GM18907 (cell line): ENCODE data around the gene KANTR.

Source experiments
- ATAC-seq: cut with Tn5 transposase; IDR thresholded peaks from one replicate; pipeline ENCODE4 v1.9.1; 2021; ENCODE audit warnings: mild to moderate bottlenecking, moderate library complexity; ENCODE audit not compliant: unreplicated experiment

KANTR gene

DNA sequence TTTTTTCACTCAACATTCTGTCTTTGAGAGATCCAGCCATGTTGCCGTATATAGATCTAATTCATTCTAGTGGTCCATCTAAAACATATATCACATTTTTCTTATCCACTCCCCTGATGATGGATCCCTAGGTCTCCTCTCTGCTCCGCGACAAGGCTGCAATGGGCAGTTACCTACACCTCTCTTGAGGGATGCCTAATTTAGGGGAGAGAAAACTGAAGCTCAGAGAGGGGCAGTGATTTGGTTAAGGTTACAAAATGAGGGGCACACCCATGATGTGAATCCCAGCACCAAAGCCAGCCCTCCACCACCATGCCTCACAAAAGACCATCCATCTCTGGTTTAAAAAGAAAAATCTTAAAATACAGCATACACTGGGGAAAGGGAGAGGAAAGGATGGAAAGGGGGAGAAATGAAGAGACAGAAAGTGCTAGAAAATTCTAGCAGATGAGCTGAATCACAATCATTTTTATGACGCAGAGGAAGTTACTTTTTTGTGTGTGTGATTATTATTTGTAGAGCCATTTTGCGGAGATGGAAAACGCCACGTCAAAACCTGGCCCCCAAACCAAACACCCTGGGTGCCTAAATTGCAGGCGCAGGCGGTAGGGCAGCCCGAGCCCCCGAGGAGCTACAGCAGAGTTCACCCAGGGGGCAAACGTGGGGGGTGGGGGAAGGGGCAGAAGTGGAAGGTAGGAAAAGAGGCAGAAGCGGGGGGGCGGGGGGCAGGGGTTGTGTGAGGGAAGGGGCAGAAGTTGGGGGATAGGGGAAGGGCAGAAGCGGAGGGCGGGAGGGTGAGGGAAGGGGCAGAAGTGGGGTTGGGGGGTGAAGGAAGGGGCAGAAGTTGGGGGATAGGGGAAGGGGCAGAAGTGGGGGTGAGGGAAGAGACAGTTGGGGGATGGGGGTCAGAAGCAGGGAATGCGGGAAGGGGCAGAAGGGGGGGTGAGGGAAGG, 13.0 kb upstream of the KANTR start:
- ATAC-seq = no peak

GRCh38 chrX:53081925-53082772, 11.8 kb upstream of the KANTR start, which contains the start of gene TSPYL2:
TSS of gene TSPYL2 (plus strand) at chrX:53082367. CDS start at chrX:53082499, 132 bp downstream.
- peak; percentile 92 for ATAC-seq

DNA sequence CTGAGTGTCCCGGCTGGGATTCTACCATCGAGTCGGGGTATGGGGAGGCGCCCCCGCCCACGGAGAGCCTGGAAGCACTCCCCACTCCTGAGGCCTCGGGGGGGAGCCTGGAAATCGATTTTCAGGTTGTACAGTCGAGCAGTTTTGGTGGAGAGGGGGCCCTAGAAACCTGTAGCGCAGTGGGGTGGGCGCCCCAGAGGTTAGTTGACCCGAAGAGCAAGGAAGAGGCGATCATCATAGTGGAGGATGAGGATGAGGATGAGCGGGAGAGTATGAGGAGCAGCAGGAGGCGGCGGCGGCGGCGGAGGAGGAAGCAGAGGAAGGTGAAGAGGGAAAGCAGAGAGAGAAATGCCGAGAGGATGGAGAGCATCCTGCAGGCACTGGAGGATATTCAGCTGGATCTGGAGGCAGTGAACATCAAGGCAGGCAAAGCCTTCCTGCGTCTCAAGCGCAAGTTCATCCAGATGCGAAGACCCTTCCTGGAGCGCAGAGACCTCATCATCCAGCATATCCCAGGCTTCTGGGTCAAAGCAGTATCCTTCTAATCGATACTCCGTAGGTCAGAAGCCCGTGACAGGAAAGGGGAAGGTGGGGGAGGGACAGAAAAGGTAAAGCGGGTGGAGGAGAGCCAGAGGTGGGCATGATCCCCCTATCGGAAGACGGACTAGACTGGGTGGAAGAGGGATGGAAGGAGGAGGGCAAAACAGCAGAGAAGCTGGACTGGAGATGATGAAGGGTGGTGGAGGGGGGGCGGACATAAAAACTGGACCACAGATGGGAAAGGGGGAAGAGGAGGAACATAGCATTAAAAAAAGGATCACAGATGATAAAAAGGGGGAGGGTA, 10.9 kb upstream of the KANTR start:
- ATAC-seq = no peak

- ATAC-seq = no peak
Measured at GRCh38 chrX:53084043-53084570, 9.8 kb upstream of the KANTR start.

- ATAC-seq = no peak
Measured at GRCh38 chrX:53084863-53085262, 9.1 kb upstream of the KANTR start.

DNA sequence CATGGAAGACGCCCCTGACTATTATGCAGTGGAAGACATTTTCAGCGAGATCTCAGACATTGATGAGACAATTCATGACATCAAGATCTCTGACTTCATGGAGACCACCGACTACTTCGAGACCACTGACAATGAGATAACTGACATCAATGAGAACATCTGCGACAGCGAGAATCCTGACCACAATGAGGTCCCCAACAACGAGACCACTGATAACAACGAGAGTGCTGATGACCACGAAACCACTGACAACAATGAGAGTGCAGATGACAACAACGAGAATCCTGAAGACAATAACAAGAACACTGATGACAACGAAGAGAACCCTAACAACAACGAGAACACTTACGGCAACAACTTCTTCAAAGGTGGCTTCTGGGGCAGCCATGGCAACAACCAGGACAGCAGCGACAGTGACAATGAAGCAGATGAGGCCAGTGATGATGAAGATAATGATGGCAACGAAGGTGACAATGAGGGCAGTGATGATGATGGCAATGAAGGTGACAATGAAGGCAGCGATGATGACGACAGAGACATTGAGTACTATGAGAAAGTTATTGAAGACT, 8.2 kb upstream of the KANTR start:
- ATAC-seq = no peak

DNA sequence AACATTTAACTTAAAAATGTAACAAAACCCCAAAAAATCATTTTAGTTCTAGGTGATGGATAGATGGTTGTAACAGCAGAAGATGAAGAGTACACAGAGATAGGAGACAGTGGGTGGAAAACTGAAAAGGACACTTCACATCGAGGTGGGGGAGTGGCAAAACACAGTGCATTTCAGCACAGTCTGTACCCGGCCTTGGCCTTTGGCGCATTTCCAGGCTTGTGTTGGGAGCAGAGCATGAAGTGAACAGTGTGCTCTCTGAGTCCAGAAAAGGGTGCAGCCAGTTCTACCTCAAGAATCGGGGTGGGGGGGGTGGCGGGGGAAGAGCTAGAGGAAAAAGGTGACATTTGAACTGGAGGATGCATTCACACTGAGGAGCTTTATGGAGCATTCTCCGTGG, 7.5 kb upstream of the KANTR start:
- no peak for ATAC-seq

DNA sequence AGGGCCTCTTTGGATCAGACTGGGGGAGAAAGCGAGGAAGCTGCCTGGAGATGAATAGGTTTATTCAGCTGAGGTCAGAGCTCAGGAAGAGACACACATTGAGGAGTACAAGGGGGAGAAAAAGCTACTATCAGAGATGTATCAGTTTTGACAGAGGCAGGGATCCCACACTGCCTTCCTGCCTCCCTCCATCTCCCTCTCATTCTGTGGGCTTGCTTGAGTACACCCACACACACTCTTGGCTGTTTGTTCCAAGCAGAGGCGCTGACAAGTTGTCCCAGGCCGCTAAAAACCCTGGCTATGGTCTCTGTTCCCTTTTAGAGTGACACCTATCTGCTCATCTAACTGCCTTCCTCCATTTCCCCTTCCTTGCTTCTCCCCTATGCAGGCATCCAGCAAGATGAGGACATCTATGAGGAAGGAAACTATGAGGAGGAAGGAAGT, 6.5 kb upstream of the KANTR start:
- no peak for ATAC-seq

DNA sequence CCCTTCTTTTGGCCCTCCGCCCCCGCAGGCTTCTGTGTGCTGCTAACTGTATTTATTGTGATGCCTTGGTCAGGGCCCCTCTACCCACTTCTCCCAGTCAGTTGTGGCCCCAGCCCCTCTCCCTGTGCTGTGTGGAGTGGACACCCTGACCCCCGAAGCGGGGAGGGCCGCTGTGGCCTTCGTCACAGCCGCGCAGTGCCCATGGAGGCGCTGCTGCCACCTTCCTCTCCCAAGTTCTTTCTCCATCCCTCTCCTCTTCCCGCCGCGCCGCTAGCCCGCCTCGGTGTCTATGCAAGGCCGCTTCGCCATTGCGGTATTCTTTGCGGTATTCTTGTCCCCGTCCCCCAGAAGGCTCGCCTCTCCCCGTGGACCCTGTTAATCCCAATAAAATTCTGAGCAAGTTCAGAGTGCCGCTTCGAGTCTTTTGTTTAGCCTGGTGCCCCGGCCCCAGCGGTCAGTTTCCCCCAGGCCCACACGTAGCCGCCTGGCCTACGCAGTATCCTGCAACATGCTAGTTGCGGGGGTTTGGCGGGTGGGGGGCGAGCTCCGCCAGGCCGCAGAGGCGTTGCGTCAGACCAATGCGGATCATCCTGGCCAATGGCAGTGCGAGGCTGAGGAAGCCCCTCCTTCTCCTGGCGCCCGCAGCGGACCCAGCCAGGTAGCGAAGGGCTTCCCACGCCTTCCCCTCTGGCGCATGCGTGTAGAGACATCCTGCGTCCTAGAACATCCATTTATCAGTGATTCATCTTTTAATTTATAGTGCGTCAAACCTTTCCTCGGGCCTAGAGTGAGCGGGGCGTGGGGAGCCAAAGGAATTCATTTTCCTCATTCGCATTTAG, 5.6 kb upstream of the KANTR start:
- peak; percentile 47 for ATAC-seq

DNA sequence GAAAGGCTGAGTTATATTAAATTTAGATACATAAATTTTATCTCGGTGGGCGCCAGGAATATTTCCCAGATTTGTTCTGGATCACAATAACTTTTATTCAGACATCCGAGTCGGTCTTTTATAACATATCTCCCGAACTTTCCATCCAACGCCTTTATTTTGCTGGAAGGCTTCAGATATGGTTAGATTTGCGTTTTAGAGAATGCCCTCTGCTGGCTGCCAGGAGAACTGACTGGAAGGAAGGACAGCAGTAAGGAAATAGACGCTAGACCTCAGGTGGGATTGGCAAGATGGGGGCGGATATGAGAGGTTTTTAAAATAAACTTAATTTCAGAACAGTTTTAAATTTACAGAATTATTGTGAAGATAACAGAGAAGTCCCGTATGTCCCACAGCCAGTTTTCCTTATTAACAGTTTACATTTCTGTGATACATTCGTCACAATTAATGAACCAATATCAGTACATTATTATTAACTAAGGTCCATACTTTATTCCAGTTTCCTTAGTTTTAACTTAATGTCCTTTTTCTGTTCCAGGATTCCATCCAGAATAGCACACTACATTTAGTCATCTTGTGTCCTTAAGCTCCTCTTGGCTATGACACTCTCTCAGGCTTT, 4.6 kb upstream of the KANTR start:
- ATAC-seq = no peak

DNA sequence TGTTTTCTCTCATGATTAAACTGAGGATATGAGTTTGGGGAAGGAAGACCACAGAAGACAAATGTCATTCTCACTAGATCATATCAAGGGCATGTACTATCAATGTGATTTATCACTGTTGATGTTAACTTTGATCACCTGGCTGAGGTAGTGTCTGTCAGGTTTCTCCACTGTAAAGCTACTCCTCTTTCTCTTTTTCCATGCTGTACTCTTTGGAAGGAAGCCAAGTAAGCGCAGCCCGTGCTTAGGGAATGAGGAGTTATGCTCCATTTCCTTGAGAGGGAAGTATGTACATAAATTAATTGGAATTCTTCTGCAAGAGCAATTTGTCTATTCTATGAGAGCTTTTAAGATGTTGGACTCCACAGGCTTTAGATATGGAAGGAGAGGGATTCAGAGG, 4.0 kb upstream of the KANTR start:
- no peak for ATAC-seq

DNA sequence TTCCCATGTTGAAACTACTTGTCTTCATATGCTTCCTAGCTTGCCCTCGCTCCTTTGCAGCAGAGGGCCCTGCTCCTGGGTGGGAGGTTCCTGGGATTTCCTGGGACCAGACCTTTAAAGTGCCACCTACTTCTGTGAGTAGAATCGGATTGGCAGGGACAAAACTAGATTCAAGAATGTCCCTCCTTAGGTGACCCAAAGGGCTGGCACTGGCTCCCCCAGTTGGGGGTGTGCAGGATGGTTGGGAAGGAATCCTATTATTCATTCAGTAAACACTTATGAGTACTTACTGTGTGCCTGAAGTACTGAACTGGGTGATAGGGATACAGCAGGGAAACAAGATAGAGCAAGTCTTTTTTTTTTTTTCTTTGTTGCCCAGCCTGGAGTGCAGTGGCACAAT, 2.6 kb upstream of the KANTR start:
- no peak for ATAC-seq

- peak; percentile 52 for ATAC-seq
Measured at GRCh38 chrX:53093177-53093655, 726 bp upstream of the KANTR start.

DNA sequence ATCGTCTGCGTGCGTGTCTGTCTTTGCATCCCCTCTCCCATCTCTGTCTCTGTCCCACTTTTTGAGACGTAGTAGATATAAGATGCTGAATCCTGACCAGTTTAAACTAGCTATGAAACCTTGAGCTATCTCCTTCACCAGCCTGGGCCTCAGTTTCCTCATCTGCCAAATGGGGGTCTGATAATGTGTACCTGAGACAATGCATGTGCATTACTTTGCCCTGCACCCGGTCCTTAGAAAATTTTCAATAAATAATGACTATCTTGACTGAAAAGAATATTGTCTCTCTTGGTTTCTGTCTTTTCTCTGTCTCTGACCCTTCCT, 602 bp downstream of the KANTR start:
- no peak for ATAC-seq

GRCh38 chrX:53095796-53096195, 1.9 kb downstream of the KANTR start:
- ATAC-seq = no peak

- ATAC-seq = no peak
Measured at GRCh38 chrX:53114864-53115549, 21.1 kb downstream of the KANTR start.

- no peak for ATAC-seq
Measured at GRCh38 chrX:53115550-53115874, 21.6 kb downstream of the KANTR start.

GRCh38 chrX:53116101-53116500, 22.2 kb downstream of the KANTR start:
- ATAC-seq = no peak
